AG08395 (cell line): Measurements from ENCODE around the gene CTNNA2.

Experiments
- DNase-seq: peaks from one replicate; pipeline ENCODE4 v3.0.0; 2012; ENCODE audit warnings: mixed read lengths, low spot score

CTNNA2 gene

DNA sequence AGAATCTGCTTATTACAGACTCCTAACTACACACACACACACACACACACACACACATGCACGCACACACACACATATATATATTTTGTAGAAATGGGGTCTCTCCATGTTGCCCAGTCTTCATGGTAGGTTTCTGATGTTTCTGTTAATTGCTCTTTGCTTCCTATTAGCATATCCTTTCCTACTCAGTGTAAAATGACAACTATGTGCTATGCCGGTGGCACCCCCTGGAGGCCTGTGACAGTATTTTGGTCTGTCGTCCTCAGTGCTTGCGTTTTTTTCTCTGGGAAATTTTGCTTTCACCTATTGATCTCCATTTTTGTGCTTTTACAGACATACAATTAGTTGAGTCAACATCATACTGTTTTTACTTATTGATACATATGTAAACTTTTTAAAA is 469.6 kb downstream of the CTNNA2 start:
- DNase-seq = no peak

DNA sequence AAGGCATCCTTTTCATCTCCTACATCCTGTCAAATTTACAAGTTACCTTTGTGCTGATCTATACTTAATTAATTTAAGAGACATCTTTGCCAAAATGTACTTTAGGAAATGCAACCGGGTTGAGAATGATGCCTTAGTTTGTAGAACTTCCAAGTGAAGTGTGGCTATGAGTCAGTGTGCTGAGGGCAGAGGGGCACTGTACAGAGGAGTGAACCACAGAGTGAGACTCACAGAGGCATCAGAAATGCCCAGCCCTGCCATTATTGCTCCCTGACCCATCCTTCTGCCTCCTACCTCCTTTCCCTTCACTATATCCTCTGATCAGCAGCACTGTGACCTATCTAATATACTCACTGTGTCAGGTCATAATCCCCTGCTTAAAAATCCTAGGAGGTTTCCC is 471.6 kb downstream of the CTNNA2 start:
- DNase-seq = no peak

DNA sequence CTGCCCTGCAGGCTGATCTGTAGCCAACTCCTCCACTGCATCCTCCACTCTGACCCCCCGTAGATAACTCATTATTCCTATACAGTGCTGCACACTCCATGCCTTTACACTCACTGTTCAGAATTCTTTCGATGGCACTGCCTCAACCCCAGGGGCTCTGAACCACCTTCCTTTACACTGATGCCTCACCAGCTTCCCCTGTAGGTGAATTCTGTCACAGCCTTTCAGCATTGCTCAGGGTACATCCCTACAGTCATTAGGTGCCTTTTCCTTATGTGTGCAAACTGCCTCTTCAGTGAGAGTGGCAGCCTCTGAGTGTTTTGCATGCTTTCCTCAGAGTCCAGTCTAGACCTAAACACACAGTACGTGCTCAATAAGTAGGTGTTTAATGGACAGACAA is 472.3 kb downstream of the CTNNA2 start:
- no peak for DNase-seq

DNA sequence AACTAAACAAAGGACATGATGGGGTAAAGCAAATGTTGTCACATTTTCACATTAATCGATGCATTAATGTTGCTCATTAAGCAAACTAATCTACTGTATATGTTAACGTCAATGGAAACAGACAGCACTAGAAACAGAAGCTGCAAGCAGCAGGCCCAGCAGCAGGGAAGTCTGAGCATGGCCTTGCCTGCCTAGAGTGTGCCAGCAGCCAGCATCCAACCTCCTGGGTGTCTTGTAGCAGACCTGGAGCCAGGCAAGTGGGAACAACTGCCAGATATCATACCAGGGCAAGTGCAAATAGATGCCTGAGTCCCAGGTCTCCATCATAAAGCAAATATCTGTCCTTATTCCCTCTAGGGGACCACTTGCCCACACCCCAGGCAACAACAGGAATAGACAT is 472.7 kb downstream of the CTNNA2 start:
- no peak for DNase-seq

DNA sequence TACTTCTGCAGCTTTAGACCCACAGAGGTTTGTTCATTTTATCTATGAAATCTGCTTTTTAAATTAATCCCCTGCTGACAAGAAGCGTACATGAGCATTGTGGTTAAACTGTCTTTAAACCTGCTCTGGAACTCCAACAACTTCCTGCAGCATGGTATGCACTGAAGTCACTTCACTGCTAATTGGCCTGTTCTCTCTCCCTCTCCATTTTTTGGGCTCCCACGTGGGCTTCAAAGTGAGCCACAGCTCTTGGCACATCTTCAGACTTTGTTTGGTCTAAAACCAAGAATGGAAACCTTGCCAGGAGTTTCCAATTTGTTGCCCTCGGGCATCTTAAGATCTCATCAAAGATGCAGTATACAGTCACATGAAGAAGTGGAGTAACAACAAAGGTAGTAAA is 480.3 kb downstream of the CTNNA2 start:
- peak; percentile 7 for DNase-seq

DNA sequence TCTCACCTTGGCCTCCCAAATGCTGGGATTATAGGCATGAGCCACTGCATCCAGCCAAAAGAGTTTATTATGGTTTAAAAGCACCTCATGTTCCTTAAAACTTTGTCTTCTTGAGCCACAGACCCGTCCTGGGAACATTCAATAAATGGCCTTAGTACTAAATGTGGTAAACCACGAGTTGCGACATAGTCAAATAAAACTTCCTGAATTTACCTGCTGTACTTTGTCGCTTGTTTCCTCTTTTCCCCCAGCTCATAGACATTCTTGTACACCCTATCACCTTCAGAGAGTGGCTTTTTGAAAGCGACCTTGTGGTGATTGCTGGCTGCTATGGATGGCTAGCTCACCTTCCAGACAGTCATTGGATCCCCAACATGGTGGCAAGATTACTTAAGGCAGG is 481.3 kb downstream of the CTNNA2 start:
- no peak for DNase-seq

DNA sequence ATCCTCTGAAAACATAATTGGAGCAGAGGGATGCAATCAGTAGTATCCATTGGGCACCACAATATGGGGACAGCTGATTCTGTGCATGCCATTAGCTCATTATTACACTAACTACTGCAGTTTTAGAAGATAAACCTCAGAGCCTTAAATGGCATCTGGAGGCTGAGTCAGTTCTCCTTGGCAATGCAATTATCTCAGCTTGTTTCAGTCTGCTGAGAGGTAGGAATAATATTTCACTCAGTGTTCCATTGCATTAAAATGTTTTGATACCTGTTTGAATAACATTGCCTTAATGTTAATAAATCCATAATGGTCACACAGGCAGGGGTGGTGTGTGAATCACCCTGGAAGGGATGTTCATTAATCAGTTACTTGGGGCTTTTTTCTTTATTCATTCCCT is 482.1 kb downstream of the CTNNA2 start:
- DNase-seq = peak; percentile 10

DNA sequence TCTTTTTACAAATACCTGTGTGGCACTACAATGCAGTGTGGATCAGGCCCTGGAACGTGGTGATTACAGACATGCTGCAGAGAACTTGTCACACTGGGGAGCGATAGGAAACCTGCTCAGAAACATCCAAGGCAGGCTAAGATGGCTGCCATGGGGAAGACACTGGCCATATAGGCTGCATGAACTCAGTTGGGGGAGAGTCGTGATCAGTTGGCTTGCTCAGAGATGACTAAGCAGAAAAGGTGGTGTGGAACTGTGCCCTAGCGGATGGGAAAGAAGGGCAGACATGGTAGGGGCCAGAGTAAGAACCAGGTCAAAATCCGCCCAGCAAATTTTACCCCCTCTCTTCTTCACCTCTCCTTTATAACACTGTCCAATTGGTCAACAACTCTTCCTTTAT is 483.9 kb downstream of the CTNNA2 start:
- no peak for DNase-seq

DNA sequence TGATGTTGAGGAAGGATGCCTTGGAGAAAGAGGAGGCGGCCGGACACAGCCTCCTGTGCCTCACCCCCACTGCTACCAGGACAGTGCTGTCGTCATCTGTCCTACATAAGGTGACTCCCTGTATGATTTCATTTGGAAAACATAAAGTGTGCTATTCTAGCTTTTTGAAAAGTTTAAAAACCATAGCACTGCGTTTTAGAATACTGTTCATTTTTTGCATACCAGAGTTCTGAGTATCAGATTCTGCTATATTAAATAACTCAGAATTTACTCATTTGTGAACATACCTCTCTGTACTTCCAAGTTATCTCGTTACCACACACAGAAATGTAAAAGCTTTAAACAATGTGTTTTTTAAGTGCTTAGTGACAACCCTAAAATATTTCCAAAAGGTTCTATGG is 488.9 kb downstream of the CTNNA2 start:
- peak; percentile 45 for DNase-seq

DNA sequence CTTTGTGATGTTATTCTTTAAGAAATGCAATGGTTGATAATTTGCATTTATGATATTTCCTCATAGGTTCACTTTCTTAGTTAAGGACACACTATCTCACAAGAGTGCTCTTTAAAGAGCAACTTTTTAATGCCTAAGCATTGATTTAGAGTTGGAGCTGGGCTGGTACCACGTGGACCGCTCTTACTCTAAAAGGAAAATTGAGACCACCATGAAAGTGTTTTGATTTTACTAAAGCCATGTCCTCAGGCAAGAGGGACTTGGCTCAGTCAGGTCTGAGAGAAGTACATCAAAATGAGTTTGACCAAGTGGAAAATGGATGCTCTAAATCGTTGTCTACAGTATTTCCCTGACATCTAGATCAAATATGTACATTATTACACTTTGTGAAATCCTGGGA is 489.3 kb downstream of the CTNNA2 start:
- DNase-seq = no peak

DNA sequence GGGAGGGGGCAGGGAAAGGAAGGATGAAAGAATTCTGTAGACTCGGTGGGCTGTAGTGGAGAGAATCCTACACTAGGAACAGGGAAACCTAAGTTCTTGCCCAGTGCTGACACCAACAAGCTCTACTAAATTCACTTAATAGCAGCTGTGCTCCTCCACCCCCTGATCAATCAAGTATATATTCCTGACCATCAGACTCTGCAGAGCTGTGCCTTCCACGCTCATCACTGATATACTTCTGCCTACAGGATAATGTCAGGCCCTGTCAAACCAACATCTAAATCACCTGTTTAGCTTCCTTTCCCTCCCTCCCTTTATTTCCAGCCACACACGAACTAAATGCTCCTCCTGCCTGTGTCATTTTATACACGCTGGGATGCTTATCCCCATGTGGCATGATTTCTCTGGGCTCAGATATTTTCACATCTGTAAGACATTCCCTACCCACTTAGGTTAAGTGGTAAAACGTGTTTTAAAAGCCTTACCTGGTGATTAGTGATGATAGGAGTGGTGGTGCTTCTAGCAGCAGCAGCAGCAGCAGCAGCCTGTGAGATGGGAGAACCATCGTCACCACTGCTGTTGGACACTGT is 489.8 kb downstream of the CTNNA2 start:
- no peak for DNase-seq

DNA sequence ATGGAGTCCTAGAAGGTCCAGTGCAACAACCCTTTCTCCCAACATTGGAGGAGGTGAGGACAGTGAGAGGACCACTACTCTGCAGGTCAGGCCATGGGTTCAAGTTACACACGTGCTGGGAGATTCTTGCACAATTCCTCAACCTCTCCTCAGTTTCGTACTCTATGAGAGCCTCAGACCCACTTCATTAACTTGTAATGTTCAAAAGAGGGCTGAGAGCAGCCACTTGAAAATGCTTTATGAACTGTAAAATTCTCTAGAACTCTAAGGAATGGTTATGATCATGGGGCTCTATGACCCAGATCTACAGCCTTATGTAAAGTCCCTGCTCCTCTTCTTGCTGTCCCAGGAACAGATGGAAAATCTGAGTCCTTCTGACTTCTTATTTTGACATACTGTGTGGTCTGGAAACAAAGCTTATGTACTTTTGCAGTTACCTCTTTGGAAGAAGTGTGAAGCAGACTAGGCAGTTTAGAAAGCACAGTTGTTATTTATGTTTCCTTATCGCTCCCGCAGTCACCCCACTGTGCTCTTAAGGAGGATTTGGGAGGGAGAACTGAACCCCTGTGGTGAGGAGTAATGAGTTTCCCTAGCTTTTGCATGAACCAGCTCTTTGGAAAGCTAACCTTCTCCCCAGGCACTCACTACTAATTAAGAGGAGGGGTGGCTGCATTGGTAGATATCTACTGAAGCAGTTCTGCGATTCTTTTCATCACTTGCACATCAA is 495.1 kb downstream of the CTNNA2 start:
- no peak for DNase-seq

DNA sequence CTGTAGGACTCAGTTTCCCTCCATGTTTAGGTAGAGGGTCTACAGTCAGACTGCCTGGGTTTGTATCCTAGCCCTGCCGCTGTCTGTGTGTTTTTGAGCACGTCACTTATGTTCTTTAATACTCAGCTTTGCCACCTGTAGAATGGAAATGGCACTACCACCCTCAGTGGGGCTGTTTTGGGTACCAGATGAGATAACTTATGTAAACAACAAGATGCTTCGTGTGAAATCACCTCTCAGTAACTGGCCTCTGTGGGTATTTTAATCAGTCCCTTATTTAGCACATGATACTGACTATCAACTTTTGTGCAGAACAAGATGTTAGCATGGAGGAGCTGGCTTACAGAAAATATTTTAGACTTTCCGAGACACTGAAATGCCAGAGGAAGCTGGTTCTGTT is 495.7 kb downstream of the CTNNA2 start:
- DNase-seq = no peak

DNA sequence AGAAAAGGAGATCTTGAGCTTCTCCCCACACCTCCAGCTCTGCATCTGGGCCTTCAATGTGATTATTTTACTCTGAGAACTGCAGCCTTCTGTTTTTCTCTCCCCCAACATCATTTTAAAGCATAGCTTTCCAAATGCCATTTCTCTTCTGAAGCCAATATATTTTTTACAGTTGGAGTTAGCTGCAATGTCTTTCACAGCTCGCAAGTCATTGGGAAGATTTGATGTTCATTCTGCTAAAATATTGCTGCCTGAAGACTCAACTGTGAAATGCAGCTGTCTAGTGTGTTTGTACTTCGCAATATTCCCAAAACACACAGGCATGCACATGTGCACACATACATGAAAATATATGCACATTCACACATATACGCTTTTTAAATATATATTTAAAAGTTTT is 496.4 kb downstream of the CTNNA2 start:
- no peak for DNase-seq

DNA sequence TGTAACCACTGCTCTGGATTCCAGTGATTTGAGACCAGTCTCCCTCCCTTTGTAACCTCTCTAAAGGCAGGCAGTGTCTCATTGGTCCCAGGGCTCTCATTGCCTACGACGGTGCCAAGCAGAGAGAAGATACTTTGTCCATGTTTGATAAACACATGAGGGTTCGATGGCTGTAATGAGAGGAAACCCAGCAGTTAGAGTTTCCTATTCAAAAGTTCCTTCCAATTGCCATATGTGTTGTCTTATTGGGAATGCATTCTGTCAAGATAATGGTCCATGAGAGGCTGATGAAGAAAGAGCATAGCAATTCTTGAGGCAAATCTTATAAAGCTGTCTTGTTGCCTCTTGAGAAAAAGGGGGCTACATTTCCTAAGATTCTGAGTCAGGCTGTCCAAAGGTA is 499.2 kb downstream of the CTNNA2 start:
- DNase-seq = no peak

DNA sequence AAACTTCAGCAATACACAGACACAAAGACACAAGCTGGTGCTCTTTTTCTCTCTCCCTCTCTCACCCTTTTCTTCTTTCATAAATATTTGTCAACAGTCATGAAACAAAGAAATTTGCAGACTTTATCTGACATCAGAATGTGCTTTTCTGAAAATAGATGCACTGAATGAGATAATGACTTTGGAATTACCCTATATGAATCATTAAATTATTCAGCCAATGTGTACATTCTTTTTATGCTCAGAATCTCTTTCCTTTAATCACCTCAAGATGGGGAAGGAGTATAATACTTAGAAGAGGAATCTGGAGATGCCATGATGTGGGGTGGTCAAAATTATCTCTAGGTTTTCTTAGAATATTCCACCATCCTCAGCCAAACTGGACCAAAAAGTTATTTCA is 501.8 kb downstream of the CTNNA2 start:
- DNase-seq = no peak

DNA sequence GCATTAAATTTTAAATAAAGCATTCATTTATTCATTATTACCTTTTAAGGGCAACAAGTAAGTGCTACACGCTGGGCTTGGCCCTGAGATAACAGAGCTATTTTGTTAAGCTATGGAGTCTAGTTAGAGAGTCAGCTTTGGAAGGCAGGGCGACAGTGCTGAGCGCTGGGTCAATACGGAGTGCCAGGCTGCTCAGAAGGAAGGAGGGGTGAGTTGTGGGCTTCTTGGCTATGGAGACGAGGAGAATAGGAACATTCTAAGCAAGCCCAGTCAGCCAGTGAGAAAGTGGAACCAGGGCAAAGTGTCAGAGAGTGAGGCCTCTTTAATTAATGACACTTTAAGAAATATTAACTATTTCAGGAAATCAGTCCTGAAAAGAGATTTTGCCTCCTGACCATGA is 503.3 kb downstream of the CTNNA2 start:
- DNase-seq = no peak

DNA sequence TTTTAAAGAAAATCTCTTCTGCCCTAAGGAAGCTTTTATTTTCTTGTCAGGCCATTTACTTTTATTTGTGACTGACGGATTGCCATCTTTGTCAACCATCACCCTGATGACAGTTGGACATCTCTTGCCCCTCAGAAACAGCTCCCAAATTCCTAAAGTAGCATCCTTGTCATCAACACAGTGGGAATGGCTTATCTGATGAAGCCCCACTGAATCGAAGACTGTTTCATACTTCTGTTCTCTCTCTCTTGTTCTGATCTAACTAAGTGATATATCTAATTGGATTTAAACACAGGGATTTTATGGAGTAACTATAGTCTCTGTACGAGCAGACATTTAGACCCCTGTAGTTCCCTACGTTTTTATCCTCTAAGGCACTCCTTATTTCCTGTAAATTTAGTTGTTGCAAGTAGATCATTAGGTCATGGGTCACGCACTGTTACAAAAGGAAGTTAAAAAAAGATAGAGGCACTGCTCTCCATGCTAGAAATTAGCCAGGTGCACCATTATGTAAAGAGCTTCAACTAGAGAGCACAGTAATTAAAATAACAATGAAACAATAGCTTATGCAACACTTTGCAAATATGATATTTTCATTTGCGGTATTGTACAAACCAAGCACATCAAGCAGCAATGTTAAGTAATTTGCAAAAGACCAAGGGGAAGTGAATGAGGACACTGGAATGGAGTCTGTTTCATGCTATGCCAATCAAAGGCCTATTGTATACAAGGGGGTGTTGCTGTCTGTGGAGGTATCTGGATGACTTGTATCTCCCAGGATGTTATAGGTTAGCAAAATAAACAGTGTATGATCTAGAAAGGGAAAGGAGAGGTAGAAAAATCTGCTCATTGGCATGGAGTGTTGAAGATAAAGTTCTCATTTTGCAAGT is 507.0 kb downstream of the CTNNA2 start:
- DNase-seq = no peak

DNA sequence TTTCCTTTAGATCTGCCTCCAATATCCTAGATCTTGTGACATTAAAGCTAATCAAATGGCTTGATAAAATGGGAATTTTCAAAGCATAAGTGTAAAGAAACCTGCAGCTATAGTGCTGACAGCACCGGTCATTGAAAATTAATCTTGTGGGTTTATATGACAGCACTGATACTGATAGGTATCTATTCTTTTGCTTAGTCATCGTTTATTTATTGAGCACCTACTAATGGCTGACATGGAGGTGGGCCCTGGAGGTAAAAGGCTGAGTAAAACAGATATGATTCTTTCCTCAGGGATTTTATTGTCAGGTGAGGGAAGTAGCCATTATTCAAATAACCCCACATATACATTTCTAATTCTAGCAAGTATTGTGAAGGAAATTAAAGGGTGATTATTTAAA is 509.2 kb downstream of the CTNNA2 start:
- no peak for DNase-seq

DNA sequence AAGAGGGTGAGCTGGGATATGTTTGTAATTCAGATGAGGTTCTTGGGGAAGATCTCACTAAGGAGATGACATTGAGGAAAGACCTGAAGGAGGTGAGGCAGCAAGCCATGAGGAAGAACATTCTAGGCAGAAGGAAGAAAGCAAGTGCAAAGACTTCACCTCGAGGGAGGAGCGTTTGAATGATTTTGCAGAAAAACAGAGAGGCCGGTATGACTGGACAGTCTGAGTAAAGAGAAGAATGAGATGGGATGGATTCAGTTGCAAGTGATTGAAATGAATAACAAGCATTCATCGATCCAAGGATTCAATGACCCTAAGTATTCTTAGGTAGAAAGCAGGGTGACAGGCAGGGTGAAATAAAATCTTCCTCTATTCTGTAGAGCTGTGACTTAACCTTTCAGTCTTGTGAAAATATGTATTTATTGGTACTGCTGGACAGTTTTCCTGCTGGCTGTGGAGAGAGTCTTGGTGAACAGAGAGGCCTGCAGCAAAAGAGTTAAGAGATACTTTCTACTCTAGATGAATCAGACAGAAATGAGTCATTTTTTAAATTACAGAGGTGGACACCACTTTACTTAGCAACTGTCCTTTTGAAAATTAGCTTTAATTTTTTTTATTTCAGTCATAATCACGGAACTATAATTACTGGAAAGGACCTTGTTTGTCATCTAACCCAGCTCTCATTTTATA is 513.3 kb downstream of the CTNNA2 start:
- peak; percentile 7 for DNase-seq

DNA sequence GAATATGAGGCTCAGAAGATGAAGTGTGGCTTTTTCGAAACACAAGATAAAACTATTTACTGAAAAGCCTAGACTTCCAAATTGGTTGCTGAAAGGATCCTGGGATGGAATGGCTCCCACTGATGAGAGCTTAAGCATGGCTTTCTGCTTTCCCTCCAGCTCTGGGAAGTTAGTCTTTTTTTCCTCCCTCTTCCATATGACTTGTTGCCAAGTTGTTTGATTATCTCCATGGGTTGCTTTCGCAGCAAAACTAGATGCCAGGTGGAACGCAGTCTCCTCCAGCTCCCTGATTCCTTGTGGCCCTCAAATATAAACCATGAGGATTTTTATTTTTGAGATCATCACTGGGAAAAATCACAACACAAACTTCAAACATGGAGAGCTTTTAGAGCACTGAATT is 515.2 kb downstream of the CTNNA2 start:
- DNase-seq = no peak

DNA sequence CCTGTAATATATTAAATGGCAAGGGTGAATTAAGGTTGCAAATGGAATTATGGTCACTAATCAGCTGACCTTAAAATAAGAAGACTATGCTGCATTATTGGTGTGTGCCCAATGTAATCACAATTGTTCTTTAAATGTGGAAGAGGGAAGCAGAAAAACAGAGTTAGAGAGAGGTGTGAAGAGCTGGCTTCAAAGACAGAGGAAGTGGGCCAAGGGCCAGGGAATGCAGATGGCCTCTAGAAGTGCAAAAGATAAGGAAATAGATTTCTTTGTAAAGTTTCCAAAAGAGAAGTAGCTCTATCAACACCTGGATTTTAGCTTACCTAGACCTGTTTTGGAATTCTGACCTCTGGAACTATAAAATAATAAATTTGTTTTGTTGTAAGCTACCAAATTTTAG is 515.7 kb downstream of the CTNNA2 start:
- DNase-seq = no peak

DNA sequence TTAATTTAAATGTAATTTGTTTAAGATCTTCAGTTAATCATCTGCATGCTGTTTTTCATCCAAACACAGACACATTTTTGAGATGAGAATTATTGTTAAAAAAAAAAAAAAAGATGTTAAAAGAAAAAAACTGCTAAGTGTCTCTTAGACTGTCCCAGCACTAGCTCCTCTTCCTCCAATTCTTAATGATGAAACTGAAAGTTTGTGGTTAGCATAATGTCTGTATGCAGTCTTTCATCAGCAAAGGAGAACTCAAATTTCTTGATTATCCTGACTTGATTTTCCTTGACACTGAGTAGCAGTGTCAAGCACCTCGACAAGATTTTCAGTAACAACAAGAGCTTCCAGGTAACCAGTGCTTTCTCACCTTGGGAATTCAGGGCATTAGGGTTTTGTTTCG is 517.3 kb downstream of the CTNNA2 start:
- no peak for DNase-seq
